Prostate gland (tissue), 2 donors: ENCODE data around the gene CHD5. TPM values are rescaled to one million over a fixed set of nuclear protein-coding genes. Genes with fewer than 3 reads are reported as not detected.

Source experiments
- DNase-seq: peaks from one replicate; pipeline ENCODE4 v3.0.0-alpha.2; 2019; ENCODE audit warnings: low spot score
- H3K27ac ChIP-seq, 2 donors: fragments of 200-600 bp; sonication (generic); 2 replicates each; pipeline ENCODE4 v1.5.1; 2017 to 2019
- H3K27me3 ChIP-seq: fragments of 200-600 bp; sonication (generic); replicated peaks from 2 replicates; pipeline ENCODE4 v1.5.1; 2019; ENCODE audit not compliant: insufficient read depth
- H3K36me3 ChIP-seq, 2 donors: fragments of 200-600 bp; sonication (generic); 1 replicate in 1 of 2; 2 replicates in 1 of 2; pipeline versions ENCODE4 v1.5.1 to v1.8.1; 2017 to 2019
- H3K4me1 ChIP-seq: fragments of 200-600 bp; sonication (generic); replicated peaks from 2 replicates; pipeline ENCODE4 v1.5.1; 2019
- H3K4me3 ChIP-seq, 2 donors: fragments of 200-600 bp; sonication (generic); 2 replicates each; pipeline ENCODE4 v1.5.1; 2017 to 2019
- H3K9me3 ChIP-seq: fragments of 200-600 bp; sonication (generic); 2 replicates; pipeline ENCODE4 v1.5.1; 2017
- POLR2A ChIP-seq: fragments of 450-650 bp; IDR thresholded peaks from one replicate; pipeline ENCODE4 v1.6.1; 2016; ENCODE audit warnings: antibody characterized with exemption, mild to moderate bottlenecking
- POLR2AphosphoS5 ChIP-seq: sonication (generic); formaldehyde crosslinking; IDR thresholded peaks from one replicate; pipeline ENCODE4 v1.6.1; 2017; ENCODE audit warnings: antibody characterized with exemption
- WGBS: methylation state at CpG from one replicate; pipeline ENCODE4 v1.1.5; 2018; 5-methylcytosine and 5-hydroxymethylcytosine counted together
- intact Hi-C: fragments of 100-400 bp; cut with DNase I; formaldehyde crosslinking; loops from one replicate; pipeline ENCODE4 v1.14.2; 2022
- total RNA-seq, 2 donors: library from RNA; depleted of rRNA; stranded (reverse); fragments of >200 nt; gene quantifications; one replicate each; pipeline ENCODE4 v1.1.0, GENCODE V29; 2016
- TF ChIP-seq, protein P1 (sequence below), 4 experiments: fragments of 200-600 bp in 2 of 4; fragments of 450-650 bp in 2 of 4; sonication (generic) in 2 of 4; IDR thresholded peaks; 1 replicate in 3 of 4; 2 replicates in 1 of 4; pipeline ENCODE4 v1.5.1; 2016 to 2019; ENCODE audit warnings: antibody characterized with exemption in 4 of 4, mild to moderate bottlenecking in 2 of 4, moderate library complexity in 2 of 4

The CHD5 gene
- total RNA-seq, 2 donors from 2014 or later: 4.9 to 17.0 TPM

DNA sequence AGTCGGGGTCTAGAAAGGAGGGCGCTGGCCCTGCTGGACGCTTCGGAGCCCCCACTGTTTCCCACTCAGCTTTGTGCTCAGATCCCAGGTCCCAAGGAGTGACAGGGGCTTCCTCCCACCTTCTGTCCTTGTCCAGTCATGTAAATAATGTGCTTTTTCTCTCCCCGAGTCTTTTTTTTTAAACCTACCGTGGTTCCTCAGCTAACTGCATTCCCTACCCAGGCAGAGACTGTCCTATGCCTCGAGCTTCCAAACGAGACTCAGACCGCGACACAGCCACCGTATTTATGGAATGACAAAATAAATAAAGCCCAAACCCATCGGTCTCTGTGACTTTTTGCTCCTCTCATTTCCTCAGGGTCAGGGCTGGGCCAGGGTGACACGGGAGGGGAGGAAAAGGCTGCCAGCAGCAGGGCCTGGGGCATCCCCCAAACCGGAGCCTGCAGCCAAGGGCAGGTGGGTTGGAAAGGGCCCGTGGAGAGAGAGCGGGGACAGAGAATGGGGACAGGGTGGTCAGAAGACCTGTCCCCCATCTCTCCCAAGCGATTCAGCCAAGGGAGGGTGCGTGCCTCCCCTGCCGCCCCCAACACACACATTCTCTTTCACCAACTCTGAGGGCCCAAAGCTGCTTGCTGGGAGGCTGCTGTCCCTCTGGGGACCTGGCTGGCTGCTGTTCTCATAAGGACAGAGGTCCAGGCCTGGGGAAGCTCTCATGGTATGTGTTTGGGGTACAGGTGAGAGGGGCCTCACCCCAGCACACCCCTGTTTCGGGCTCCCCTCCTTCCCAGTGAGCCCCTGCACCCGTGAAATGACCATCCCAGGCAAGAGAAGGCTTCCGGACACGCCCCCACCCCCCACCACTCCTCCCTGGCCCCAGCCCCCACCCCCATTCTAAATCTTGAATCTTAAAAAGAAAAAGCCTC lies 79.0 kb downstream of the CHD5 start:
- DNase-seq: no peak
- TF ChIP-seq POLR2AphosphoS5: no peak
- TF ChIP-seq, protein P1, sequence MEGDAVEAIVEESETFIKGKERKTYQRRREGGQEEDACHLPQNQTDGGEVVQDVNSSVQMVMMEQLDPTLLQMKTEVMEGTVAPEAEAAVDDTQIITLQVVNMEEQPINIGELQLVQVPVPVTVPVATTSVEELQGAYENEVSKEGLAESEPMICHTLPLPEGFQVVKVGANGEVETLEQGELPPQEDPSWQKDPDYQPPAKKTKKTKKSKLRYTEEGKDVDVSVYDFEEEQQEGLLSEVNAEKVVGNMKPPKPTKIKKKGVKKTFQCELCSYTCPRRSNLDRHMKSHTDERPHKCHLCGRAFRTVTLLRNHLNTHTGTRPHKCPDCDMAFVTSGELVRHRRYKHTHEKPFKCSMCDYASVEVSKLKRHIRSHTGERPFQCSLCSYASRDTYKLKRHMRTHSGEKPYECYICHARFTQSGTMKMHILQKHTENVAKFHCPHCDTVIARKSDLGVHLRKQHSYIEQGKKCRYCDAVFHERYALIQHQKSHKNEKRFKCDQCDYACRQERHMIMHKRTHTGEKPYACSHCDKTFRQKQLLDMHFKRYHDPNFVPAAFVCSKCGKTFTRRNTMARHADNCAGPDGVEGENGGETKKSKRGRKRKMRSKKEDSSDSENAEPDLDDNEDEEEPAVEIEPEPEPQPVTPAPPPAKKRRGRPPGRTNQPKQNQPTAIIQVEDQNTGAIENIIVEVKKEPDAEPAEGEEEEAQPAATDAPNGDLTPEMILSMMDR (IDR thresholded peaks at IDR 0.05): no peak
- TF ChIP-seq POLR2A: no peak
- Histone ChIP-seq H3K36me3 (no peaks in the 10 kb centered on the region), H3K27ac (no peak overlapping the region), H3K27me3 (no peaks in the 10 kb centered on the region), H3K4me1 (no peaks in the 10 kb centered on the region), H3K4me3 (no peak overlapping the region), H3K9me3 (no peaks in the 10 kb centered on the region)
- WGBS: 53% methylated on average over 23 of the region's 23 CpGs
- intact Hi-C loops: no loop called here

DNA sequence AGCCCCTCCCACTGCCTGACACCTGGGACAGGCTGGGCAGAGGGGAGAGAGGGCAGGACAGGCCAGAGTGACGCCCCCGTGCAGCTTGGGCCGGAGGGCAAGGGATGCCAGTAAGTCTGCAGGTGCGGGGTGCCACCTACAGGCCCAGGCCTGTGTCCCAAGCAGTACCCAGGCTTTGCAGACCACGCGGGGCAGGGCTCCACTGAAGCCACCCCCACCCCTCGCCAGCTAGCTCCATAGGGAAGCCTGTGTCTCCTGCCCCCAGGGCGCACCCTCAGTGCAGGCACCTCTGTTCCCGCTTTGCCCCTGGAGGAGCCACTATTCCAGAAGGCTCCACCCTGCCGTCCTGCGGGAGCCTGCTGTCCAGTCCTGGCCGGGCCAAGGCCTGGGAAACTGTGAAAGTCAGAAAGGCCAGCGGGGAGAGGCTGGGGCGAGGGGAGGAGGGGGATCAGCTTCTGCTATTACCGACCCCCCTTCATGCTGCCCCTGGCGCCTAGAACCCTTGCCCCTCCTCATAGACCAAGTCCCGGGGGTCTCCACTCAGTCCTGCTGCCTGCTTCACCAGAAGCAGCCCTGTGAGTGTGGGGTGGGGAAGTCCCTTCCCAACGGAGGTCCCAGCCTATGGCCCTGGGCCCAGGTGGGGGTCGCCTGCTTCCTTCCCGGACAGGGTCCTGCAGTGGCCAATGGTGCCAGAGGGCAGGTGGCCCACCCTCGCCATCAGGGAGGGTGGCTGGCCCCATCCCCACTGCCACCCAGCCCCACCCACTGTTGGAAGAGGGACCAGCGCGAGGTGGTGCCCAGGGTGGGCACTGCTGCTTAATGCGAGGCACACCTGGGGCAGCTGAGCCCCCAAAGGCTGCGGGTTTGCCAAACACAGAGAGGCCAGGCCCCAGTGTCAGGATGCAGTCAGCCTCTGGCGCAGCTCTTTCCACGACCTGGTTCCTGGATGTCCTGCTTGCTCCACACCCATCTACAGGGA lies 80.0 kb downstream of the CHD5 start:
- TF ChIP-seq POLR2AphosphoS5: no peak
- no peak for TF ChIP-seq POLR2A
- TF ChIP-seq, protein P1 (IDR thresholded peaks at IDR 0.05): no peak
- no peaks in the 10 kb centered on the region for H3K27me3 ChIP-seq
- H3K4me3 ChIP-seq: no peak overlapping the region
- H3K27ac ChIP-seq: no peak overlapping the region
- no peaks in the 10 kb centered on the region for H3K9me3 ChIP-seq
- intact Hi-C loops: no loop called here
- WGBS: 69% methylated on average over 26 of the region's 27 CpGs
- no peaks in the 10 kb centered on the region for H3K4me1 ChIP-seq
- no peak for DNase-seq
- H3K36me3 ChIP-seq: no peaks in the 10 kb centered on the region

DNA sequence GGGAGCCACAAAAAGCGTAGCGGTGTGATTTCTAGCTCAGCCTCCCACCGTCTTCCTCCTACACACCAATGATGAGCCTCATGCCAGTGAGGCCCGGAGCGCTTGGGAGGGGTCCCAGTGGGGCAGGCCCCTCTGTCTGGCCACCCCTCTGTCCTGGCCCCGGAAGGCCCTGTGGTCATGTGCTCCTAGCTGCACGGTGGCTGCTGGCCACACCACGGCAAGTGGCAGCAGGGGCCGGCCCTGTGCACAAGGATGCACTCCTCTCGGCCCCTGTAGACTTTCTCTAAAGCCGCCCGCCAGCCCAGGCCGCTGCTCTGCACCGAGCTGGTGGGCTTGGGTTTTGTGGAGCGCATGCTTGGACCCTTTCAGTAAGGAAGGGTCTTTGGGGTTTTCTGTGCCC lies 80.8 kb downstream of the CHD5 start:
- TF ChIP-seq POLR2A (no peak), POLR2AphosphoS5 (no peak)
- TF ChIP-seq, protein P1 (IDR thresholded peaks at IDR 0.05): no peak
- H3K27me3 ChIP-seq: no peaks in the 10 kb centered on the region
- no peak overlapping the region for H3K4me3 ChIP-seq
- H3K9me3 ChIP-seq: no peaks in the 10 kb centered on the region
- no peak overlapping the region for H3K27ac ChIP-seq
- H3K36me3 ChIP-seq: no peaks in the 10 kb centered on the region
- DNase-seq: no peak
- intact Hi-C loops: no loop called here
- 89% methylated on average over 15 of the region's 15 CpGs for WGBS
- H3K4me1 ChIP-seq: no peaks in the 10 kb centered on the region

DNA sequence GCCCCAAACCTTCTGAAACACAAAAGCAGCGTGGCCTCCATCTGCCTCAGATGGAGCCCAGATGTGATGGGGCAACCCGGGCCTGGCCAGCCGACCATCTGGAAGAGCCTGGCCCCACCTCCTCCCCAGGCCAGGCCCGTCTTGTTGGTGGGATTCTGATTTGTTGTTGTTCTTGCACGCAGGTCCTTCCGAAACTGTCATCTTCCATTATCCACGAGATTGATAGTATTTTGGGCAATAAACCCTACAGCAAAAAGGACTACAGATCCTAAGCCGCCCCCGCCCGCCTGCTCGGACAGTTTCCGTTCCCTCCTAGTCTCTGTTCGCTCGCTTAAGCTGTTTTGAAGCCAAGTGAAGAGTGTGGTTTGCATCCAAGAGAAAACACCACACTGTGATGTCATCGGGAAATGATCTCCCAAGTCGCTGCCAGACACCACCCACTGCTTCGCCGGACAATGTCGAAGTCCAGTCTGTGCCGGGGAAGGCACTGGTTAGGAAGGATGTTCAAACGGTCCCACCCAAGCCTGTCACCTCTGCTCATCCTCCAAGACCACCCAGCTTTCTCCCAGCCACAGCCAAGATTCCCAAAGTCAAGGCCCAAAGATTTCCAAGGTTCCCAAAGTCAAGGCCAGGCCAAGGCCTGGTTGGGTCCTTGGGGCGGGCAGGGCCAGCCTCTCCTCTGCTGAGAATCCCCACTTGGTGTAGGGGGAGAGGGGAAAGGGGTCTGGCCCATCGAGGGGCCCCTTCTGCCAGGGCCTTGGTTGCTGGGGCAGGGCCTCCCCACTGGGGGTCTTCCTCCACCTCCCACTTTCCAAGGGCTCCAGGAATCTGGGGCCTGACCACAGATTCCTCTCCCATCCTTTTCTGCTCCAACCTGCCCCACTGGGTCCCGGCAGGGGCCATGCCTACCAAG lies 81.6 kb downstream of the CHD5 start:
- Histone ChIP-seq H3K4me3 (no peak overlapping the region), H3K9me3 (no peaks in the 10 kb centered on the region), H3K36me3 (no peaks in the 10 kb centered on the region), H3K27ac (no peak overlapping the region), H3K4me1 (no peaks in the 10 kb centered on the region), H3K27me3 (no peaks in the 10 kb centered on the region)
- TF ChIP-seq POLR2AphosphoS5: no peak
- TF ChIP-seq, protein P1 (IDR thresholded peaks at IDR 0.05): no peak
- no peak for TF ChIP-seq POLR2A
- intact Hi-C loops: no loop called here
- WGBS: 84% methylated on average over 24 of the region's 24 CpGs
- no peak for DNase-seq
